Right cardiac atrium (tissue), 5 donors: ENCODE results near the gene MDGA2. TPM values are rescaled to one million over a fixed set of nuclear protein-coding genes. Genes with fewer than 3 reads are reported as not detected.

ENCODE experiments used
- ATAC-seq, 2 donors: fragments of 200-7000 bp; cut with Tn5 transposase; one replicate each; pipeline versions ENCODE4 v1.8.0 to v1.9.1; 2020; ENCODE audit warnings: moderate library complexity in 2 of 2, mild to moderate bottlenecking in 1 of 2
- DNase-seq, 3 donors: peaks; one replicate each; pipeline ENCODE4 v3.0.0-alpha.2; 2020
- H3K27ac ChIP-seq: one replicate; pipeline ENCODE4 v1.5.1; 2013; ENCODE audit warnings: mild to moderate bottlenecking, low read length, control low read depth, moderate library complexity
- H3K27me3 ChIP-seq: one replicate; pipeline ENCODE4 v1.6.1; 2013; ENCODE audit not compliant: control insufficient read depth, insufficient read depth
- H3K4me1 ChIP-seq: one replicate; pipeline ENCODE4 v1.6.1; 2013; ENCODE audit warnings: low read length; ENCODE audit not compliant: control insufficient read depth, insufficient read depth
- H3K4me3 ChIP-seq: one replicate; pipeline ENCODE4 v1.5.1; 2013; ENCODE audit warnings: low read length, control low read depth
- H3K9me3 ChIP-seq: one replicate; pipeline ENCODE4 v1.6.1; 2013; ENCODE audit warnings: low read length; ENCODE audit not compliant: control insufficient read depth
- WGBS: extraction: QIAGEN DNeasy Blood & Tissue Kit; methylation state at CpG from one replicate; pipeline ENCODE4 v1.1.7; 2013; 5-methylcytosine and 5-hydroxymethylcytosine counted together
- intact Hi-C, 4 donors: fragments of 100-400 bp; cut with DNase I; formaldehyde crosslinking; loops; one replicate each; pipeline versions ENCODE4 v1.11.0 to v1.14.0; 2022 to 2023
- polyA plus RNA-seq: library from polyadenylated mRNA; stranded (reverse); fragments of 200-250 nt; gene quantifications from one replicate; pipeline ENCODE4 v1.2.3, GENCODE V29; 2013
- total RNA-seq, 4 donors: library from RNA; stranded (reverse); fragmentation: NEBNext Ultra II Directional; extraction: Animal tissue kit (Norgen Biotek cat#: 25700); gene quantifications; one replicate each; pipeline ENCODE4 v1.2.1, GENCODE V29; 2021
- donor health status: healthy with polysubstance abuse.
- donor health status: DM: no; HTN: yes; CAD: no.
- donor health status: DM: no; HTN: no; CAD: no.
- donor health status: DM: no; HTN: yes; CAD: no; lungs with severe emphysema.
- donor health status: DM: yes; HTN: yes; CAD: no.

MDGA2 gene
- total and polyA plus RNA-seq, 5 donors, result 0.14 TPM; not detected in 4

DNA sequence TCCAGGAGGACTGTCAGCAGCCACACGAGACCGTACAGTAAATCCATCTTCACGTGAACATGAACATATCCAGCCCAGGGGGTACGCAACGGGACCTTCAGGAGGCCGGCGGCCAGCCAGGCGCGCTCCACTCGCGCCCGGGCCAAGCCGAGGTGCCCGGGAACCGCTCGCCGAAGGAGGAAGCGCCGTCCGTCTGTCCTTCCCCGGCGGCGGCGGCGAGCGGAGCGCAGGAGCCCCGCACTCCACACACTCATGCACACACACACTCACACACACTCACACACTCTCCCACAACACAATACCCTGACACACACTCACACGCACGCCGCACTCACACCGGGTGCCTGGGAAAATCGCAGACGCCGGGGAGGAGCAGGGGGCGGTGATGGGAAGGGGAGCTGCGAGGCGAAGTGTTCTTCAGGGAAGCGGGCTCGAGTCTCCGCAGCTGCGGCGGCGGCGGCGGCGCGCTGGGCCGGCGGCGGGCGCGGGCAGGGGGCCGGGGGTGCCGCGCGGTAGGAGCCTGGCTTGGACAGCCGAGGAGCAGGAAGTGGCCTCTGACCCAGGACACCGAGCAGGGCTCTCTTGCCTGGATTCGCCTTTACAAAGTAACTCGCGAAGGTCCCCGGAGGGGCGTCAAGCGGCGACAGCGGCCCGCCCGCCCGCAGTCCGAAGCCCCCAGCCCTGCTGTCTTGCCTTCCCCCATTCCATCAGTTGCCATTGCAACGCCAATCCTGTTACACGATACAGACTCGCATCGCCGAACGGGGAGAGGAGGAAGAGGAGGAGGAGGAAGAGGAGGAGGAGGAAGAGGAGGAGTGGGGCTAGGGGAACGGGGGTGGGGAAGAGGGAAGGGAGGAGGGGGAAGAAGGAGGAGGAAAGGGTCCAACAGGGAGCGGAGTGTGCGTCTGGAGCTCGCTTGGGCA lies 601 bp downstream of the MDGA2 start:
- DNase-seq, result no peak
- no peak for ATAC-seq
- no peaks in the 10 kb centered on the region for H3K9me3 ChIP-seq
- no peaks in the 10 kb centered on the region for H3K4me1 ChIP-seq
- no peaks in the 10 kb centered on the region for H3K27me3 ChIP-seq
- intact Hi-C loops, result no loop called here
- H3K27ac ChIP-seq, result no peak overlapping the region
- WGBS, result 1% methylated on average over 81 of the region's 81 CpGs
- peak overlapping the region; percentile 24 for H3K4me3 ChIP-seq

DNA sequence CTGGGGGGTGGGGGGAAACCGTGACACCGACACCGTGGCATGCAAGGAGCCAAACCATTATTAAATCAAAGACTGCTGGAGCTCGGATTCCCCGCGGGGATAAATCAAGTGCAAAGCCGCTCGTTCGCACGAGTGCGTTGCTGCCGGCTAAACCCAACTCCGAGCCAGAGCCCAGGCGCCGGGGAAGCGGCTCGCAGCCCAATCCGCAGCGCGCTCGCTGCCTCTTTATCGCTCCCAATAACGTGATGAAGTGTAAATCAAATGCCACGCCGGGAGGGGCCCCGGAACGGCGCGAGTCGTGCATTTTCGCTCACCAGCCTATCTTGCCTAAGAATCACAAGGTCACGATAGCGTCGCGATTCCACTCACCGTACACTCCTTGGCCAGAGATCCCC lies 1.3 kb downstream of the MDGA2 start:
- no peaks in the 10 kb centered on the region for H3K9me3 ChIP-seq
- intact Hi-C loops, result no loop called here
- DNase-seq (no peak), ATAC-seq (no peak)
- peak overlapping the region; percentile 24 for H3K4me3 ChIP-seq
- no peaks in the 10 kb centered on the region for H3K4me1 ChIP-seq
- H3K27me3 ChIP-seq, result no peaks in the 10 kb centered on the region
- H3K27ac ChIP-seq, result no peak overlapping the region
- WGBS, result 1% methylated on average over 36 of the region's 36 CpGs

DNA sequence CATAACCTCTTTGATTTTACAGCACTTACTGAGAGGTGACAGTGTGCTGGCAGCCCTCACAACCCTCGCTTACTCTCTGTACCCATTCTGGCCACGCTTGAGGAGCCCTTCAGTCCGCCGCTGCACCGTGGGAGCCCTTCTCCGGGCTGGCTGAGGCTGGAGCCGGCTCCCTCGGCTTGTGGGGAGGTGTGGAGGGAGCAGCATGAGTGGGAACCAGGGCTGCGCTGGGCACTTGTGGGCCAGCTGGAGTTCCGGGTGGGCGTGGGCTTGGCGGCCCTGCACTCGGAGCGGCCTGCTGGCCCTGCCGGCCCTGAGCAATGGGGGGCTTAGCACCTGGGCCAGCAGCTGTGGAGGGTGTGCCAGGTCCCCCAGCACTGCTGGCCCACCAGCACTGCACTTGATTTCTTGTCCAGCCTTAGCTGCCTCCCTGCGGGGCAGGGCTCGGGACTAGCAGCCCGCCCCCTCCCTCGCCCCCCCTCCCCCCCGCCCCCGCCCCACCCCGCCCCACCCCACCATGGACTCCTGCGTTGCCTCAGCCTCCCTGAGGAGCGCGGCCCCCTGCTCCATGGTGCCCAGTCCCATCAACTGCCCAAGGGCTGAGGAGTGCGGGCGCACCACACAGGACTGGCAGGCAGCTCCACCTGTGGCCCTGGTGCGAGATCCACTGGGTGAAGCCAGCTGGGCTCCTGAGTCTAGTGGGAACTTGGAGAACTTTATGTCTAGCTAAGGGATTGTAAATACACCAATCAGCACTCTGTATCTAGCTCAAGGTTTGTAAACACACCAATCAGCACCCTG lies 9.9 kb downstream of the MDGA2 start:
- Histone ChIP-seq H3K4me1 (no peaks in the 10 kb centered on the region), H3K27ac (no peak overlapping the region), H3K4me3 (no peak overlapping the region), H3K9me3 (no peaks in the 10 kb centered on the region), H3K27me3 (no peaks in the 10 kb centered on the region)
- ATAC-seq (no peak), DNase-seq (no peak)
- WGBS, result 92% methylated on average over 28 of the region's 28 CpGs
- intact Hi-C loops, result no loop called here

DNA sequence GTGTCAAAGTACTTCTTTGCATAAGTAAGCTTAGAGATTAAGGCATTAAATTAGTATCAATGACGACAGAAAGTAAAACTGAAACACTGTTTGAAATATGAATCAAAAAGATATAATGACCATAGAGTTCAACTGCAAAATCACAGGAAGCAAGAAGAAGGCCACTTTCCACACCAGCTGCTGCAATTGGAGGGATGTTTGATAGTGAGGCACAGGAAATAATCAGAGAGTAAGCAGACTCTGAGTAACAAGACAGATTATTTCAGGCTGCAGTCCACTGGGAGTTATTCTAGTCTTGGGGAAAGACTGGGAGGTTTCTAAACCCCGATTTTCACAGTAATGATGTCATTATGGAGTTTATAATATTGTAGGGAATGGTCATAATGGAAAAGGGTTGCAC lies 12.9 kb downstream of the MDGA2 start:
- Histone ChIP-seq H3K4me1 (no peaks in the 10 kb centered on the region), H3K4me3 (no peak overlapping the region), H3K27ac (no peak overlapping the region), H3K9me3 (no peaks in the 10 kb centered on the region), H3K27me3 (no peaks in the 10 kb centered on the region)
- ATAC-seq, result no peak
- no peak for DNase-seq
- 33% methylated on average over 2 of the region's 2 CpGs for WGBS
- intact Hi-C loops, result no loop called here

DNA sequence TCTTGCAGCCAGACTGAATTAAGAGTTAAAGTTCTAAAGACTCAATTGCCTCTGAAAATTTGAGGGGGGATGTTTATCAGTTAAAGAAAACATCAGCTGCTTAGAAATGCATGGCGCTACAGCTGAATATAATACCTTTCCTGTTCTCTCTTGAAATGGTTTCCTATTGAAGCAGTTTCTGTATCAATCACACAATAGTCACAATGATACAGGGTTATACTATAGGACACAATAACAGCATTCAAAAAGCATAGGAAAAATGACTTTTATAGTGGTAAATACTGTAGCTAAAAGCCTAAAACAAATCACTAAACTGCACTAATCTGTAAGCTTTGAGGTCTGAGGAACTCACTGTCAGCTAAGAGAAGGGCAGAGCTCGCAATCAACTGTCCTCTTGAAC lies 15.2 kb downstream of the MDGA2 start:
- ATAC-seq (no peak), DNase-seq (no peak)
- Histone ChIP-seq H3K27ac (no peak overlapping the region), H3K4me3 (no peak overlapping the region), H3K9me3 (no peaks in the 10 kb centered on the region), H3K4me1 (no peaks in the 10 kb centered on the region), H3K27me3 (no peaks in the 10 kb centered on the region)
- 50% methylated on average over 2 of the region's 2 CpGs for WGBS
- intact Hi-C loops, result no loop called here

DNA sequence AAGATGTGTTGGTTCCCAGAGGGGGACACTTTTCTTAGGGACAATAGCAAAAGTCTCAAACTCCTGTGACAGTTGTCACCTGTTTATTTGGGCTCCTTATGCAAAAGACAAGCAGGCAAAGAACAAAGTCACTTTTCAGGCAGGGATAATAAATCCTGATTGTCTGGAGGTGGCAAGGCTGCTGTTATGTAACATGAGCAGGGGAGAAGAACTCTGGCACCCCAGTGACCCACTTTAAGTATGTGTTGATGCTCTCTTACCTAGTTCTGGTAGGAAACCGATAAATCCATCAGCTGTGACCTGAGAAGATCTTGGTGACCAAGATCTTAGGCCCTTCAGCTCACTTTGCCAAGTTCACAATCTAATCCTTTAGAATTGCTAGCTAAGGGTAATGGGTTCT lies 17.4 kb downstream of the MDGA2 start:
- Histone ChIP-seq H3K27me3 (no peaks in the 10 kb centered on the region), H3K9me3 (no peaks in the 10 kb centered on the region), H3K27ac (no peak overlapping the region), H3K4me3 (no peak overlapping the region), H3K4me1 (no peaks in the 10 kb centered on the region)
- intact Hi-C loops, result no loop called here
- no peak for ATAC-seq
- no peak for DNase-seq
- 88% methylated on average over 1 of the region's 1 CpG for WGBS

DNA sequence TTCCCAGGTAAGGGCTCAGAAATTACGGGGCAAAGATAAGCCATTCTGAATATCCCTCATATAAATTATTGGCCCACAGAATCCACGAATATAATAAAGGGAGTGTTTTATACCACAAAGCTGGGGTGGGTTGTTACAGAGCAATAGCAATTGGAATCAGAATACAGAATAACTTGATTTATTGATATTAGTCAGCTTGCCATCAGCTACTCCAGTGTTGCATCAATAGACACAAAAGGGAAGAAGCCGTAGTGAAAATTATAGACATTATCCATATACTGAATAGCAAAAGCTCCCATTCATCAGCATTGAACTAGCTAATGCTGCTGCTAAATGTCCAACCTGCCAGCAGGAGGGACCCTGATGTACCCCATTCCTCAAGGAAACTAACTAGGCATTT lies 18.3 kb downstream of the MDGA2 start:
- WGBS, result 87% methylated on average over 3 of the region's 3 CpGs
- Histone ChIP-seq H3K27me3 (no peaks in the 10 kb centered on the region), H3K27ac (no peak overlapping the region), H3K4me3 (no peak overlapping the region), H3K9me3 (no peaks in the 10 kb centered on the region), H3K4me1 (no peaks in the 10 kb centered on the region)
- ATAC-seq (no peak), DNase-seq (no peak)
- intact Hi-C loops, result no loop called here

DNA sequence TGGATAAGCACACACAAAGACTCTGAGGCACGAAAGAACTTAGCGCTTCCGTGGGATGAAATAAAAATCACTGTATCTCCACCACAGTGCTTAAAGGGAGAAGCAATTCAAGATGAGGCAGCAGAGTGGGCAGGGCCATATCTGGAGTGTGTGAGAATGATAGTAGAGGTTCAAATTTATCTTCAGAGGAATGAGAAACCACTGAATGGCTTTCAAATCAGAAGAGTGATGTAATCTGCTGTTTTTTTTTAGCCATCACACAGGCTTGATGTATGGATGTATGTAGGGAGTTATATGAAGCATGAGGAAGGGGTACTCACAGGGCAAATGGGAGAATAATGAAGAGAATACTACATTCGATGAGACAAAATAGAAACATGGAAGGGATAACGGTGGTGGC lies 24.1 kb downstream of the MDGA2 start:
- intact Hi-C loops, result no loop called here
- Histone ChIP-seq H3K4me1 (no peaks in the 10 kb centered on the region), H3K9me3 (no peaks in the 10 kb centered on the region), H3K4me3 (no peak overlapping the region), H3K27ac (no peak overlapping the region), H3K27me3 (no peaks in the 10 kb centered on the region)
- 64% methylated on average over 5 of the region's 5 CpGs for WGBS
- no peak for DNase-seq
- no peak for ATAC-seq

DNA sequence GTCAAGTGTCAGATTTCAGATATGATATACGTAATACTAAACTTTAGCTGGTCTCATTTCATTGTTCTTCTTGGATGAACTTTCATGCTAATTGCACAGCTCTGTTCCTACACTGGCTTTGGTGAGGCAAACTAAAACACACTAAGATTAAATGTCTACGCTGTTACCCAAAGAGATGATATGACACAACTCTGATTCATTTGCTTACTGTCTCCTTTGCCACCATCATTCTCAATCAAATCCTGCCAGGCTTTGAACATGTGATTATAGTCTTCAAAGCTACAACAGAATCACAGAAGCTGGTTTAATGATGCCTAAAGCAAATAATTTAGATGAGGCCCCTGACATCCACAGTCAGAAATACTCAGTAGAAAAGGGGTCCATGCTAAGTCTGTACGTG lies 37.7 kb downstream of the MDGA2 start:
- H3K9me3 ChIP-seq, result no peaks in the 10 kb centered on the region
- H3K4me3 ChIP-seq, result no peak overlapping the region
- no peaks in the 10 kb centered on the region for H3K4me1 ChIP-seq
- ATAC-seq (no peak), DNase-seq (no peak)
- H3K27me3 ChIP-seq, result no peaks in the 10 kb centered on the region
- 84% methylated on average over 3 of the region's 3 CpGs for WGBS
- no peak overlapping the region for H3K27ac ChIP-seq
- intact Hi-C loops, result no loop called here

DNA sequence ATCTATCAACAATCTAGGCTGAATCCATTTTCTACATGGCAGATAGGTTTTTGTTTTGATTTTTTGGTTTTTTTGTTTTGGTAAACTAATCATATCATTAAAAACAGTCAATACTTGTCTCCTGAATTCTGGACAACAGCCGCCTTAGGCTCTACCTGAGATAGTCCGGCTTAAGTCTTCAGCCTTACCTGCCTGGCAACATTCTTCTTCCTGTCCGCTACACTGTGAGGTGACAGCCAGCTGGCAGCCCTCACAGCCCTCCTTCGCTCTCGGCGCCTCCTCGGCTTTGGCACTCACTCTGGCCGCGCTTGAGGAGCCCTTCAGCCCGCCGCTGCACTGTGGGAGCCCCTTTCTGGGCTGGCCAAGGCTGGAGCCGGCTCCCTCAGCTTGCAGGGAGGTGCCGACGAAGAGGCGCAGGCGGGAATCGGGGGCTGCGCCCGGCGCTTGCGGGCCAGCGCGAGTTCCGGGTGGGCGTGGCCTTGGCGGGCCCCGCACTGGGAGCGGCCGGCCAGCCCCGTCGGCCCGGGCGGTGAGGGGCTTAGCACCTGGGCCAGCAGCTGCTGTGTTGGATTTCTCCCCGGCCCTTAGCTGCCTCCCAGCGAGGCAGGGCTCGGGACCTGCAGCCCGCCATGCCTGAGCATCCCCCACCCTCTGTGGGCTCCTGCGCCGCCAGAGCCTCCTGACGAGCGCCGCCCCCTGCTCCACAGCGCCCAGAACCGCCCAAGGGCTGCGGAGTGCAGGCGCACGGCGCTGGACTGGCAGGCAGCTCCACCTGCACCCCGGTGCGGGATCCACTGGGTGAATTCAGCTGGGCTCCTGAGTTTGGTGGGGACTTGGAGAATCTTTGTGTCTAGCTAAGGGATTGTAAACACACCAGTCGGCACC lies 49.0 kb downstream of the MDGA2 start:
- Histone ChIP-seq H3K4me3 (no peak overlapping the region), H3K27me3 (no peaks in the 10 kb centered on the region), H3K27ac (no peak overlapping the region), H3K4me1 (no peaks in the 10 kb centered on the region), H3K9me3 (no peaks in the 10 kb centered on the region)
- intact Hi-C loops, result no loop called here
- DNase-seq, result peak in 2 of 3 donors; percentile 21 to 28
- no peak for ATAC-seq
- 94% methylated on average over 51 of the region's 51 CpGs for WGBS
